Glomerular endothelial cell (primary cell): ENCODE results near the gene CLTA. TPM values are rescaled to one million over a fixed set of nuclear protein-coding genes. Genes with fewer than 3 reads are reported as not detected.
"Not testable (repeated sequence)": the region's sequence is repeated elsewhere in the genome, so short reads cannot be mapped to it uniquely, and the experiment has no call there.

Source experiments
- DNase-seq: peaks from one replicate; pipeline ENCODE4 v3.0.0-alpha.2; 2011; ENCODE audit warnings: low read depth, low spot score; ENCODE audit errors: extremely low read depth
- total RNA-seq: library from RNA; depleted of rRNA; stranded (reverse); fragments of >200 nt; gene quantifications from 2 replicates; pipeline ENCODE4 v1.2.3, GENCODE V29; 2015

Gene CLTA
- total RNA-seq, 1 donor from 2014 or later = 389 TPM

- no peak for DNase-seq
Measured at GRCh38 chr9:36221667-36222066, 30.9 kb downstream of the CLTA start.

GRCh38 chr9:36222449-36222848 lies 31.7 kb downstream of the CLTA start:
- no peak for DNase-seq

- no peak for DNase-seq
Measured at GRCh38 chr9:36237230-36237629, 46.5 kb downstream of the CLTA start.

- DNase-seq = not testable (repeated sequence)
Measured at GRCh38 chr9:36239205-36239604, 48.5 kb downstream of the CLTA start.

- DNase-seq = not testable (repeated sequence)
Measured at GRCh38 chr9:36239675-36240074, 49.0 kb downstream of the CLTA start.

- no peak for DNase-seq
Measured at GRCh38 chr9:36245906-36246305, 55.2 kb downstream of the CLTA start.

- no peak for DNase-seq
Measured at GRCh38 chr9:36247356-36247755, 56.6 kb downstream of the CLTA start.

- not testable (repeated sequence) for DNase-seq
Measured at GRCh38 chr9:36248061-36248460, 57.3 kb downstream of the CLTA start.

- no peak for DNase-seq
Measured at GRCh38 chr9:36249189-36249588, 58.5 kb downstream of the CLTA start.

GRCh38 chr9:36250079-36250478 lies 59.4 kb downstream of the CLTA start:
- DNase-seq = no peak

- DNase-seq = no peak
Measured at GRCh38 chr9:36251428-36251827, 60.7 kb downstream of the CLTA start.

- peak; percentile 52 for DNase-seq
Measured at GRCh38 chr9:36258208-36258995, 67.7 kb downstream of the CLTA start, which contains the start of gene GNE. GNE (minus strand) TSS chr9:36258448; CDS start chr9:36249355, 9,093 bp downstream.

GRCh38 chr9:36258996-36259533 lies 68.3 kb downstream of the CLTA start:
- no peak for DNase-seq

Other genes with a start within 250 kb of the CLTA start
- gene OR2S2, start 232.8 kb upstream of the CLTA start, total RNA-seq = not detected in 2 replicates
- gene RECK, start 154.0 kb upstream of the CLTA start, total RNA-seq = 16.4 and 18.7 TPM in 2 replicates
- gene GLIPR2, start 54.2 kb upstream of the CLTA start, total RNA-seq = 38.2 and 46.9 TPM in 2 replicates
- 0.19 and 0.29 TPM in 2 replicates for gene CCIN, start 21.5 kb upstream of the CLTA start, total RNA-seq
- gene GNE, start 67.5 kb downstream of the CLTA start, total RNA-seq = 13.2 and 15.8 TPM in 2 replicates
- gene RNF38, start 209.3 kb downstream of the CLTA start, total RNA-seq = 26.4 and 27.7 TPM in 2 replicates